Liver (tissue), 9 donors: ENCODE data around the gene CDKL1. TPM values are rescaled to one million over a fixed set of nuclear protein-coding genes. Genes with fewer than 3 reads are reported as not detected.

Experiments
- DNase-seq: peaks from one replicate; pipeline ENCODE4 v3.0.0-alpha.2; 2017; ENCODE audit warnings: low spot score
- H3K27ac ChIP-seq, 2 donors: one replicate each; pipeline ENCODE4 v1.7.0; 2013; ENCODE audit warnings: inconsistent platforms in 2 of 2, low read length in 2 of 2, control low read depth in 1 of 2, low read depth in 1 of 2, mild to moderate bottlenecking in 1 of 2
- H3K27me3 ChIP-seq, 4 donors: one replicate each; pipeline versions ENCODE4 v1.6.1 to v1.7.0; 2013; ENCODE audit warnings: low read length in 3 of 4, inconsistent platforms in 1 of 4, mild to moderate bottlenecking in 1 of 4, moderate library complexity in 1 of 4; ENCODE audit not compliant: control insufficient read depth in 4 of 4, insufficient read depth in 4 of 4
- H3K36me3 ChIP-seq, 4 donors: one replicate each; pipeline versions ENCODE4 v1.6.1 to v1.7.0; 2013; ENCODE audit warnings: low read length in 3 of 4, mild to moderate bottlenecking in 3 of 4, low read depth in 1 of 4, moderate library complexity in 1 of 4; ENCODE audit not compliant: control insufficient read depth in 4 of 4, insufficient read depth in 3 of 4
- H3K4me1 ChIP-seq, 4 donors: one replicate each; pipeline versions ENCODE4 v1.6.1 to v1.7.0; 2013; ENCODE audit warnings: low read length in 3 of 4, mild to moderate bottlenecking in 3 of 4, moderate library complexity in 1 of 4; ENCODE audit not compliant: control insufficient read depth in 4 of 4, insufficient read depth in 4 of 4
- H3K4me3 ChIP-seq, 3 donors: one replicate each; pipeline versions ENCODE4 v1.6.1 to v1.7.0; 2013; ENCODE audit warnings: low read length in 3 of 3, control low read depth in 1 of 3, low read depth in 1 of 3, mild to moderate bottlenecking in 1 of 3
- H3K9ac ChIP-seq, 2 donors: one replicate each; pipeline ENCODE4 v1.7.0; 2013; ENCODE audit warnings: low read length in 2 of 2, mild to moderate bottlenecking in 2 of 2, moderate library complexity in 2 of 2, control low read depth in 1 of 2, low read depth in 1 of 2
- H3K9me3 ChIP-seq, 4 donors: one replicate each; pipeline versions ENCODE4 v1.6.1 to v1.7.0; 2013; ENCODE audit warnings: low read length in 3 of 4; ENCODE audit not compliant: control insufficient read depth in 4 of 4
- ATF3 ChIP-seq: IDR thresholded peaks from 2 replicates; pipeline ENCODE4 v1.6.1; 2016; ENCODE audit warnings: antibody characterized with exemption
- CTCF ChIP-seq: fragments of 150-350 bp; IDR thresholded peaks from 2 replicates; pipeline ENCODE4 v1.5.1; 2017; ENCODE audit warnings: improper control_type of control experiment, low read depth, low read length; ENCODE audit not compliant: missing input control
- EGR1 ChIP-seq, 2 donors: IDR thresholded peaks; 2 replicates each; pipeline ENCODE4 v1.6.1; 2016 to 2018; ENCODE audit warnings: antibody characterized with exemption in 2 of 2, low read depth in 2 of 2
- FOXA2 ChIP-seq: IDR thresholded peaks from 2 replicates; pipeline ENCODE4 v1.6.1; 2016; ENCODE audit warnings: antibody characterized with exemption
- HNF4A ChIP-seq, 2 donors: conservative IDR thresholded peaks; 2 replicates each; pipeline ENCODE4 v1.6.1; 2016; ENCODE audit warnings: antibody characterized with exemption in 2 of 2, mild to moderate bottlenecking in 2 of 2
- HNF4G ChIP-seq: IDR thresholded peaks from 2 replicates; pipeline ENCODE4 v1.6.1; 2016; ENCODE audit warnings: antibody characterized with exemption
- JUND ChIP-seq, 2 donors: IDR thresholded peaks; 2 replicates each; pipeline ENCODE4 v1.6.1; 2016; ENCODE audit warnings: antibody characterized with exemption in 2 of 2
- MAX ChIP-seq: IDR thresholded peaks from 2 replicates; pipeline ENCODE4 v1.6.1; 2016; ENCODE audit warnings: antibody characterized with exemption
- NR2F2 ChIP-seq: IDR thresholded peaks from 2 replicates; pipeline ENCODE4 v1.6.1; 2016; ENCODE audit warnings: antibody characterized with exemption
- RAD21 ChIP-seq, 2 donors: IDR thresholded peaks; 2 replicates each; pipeline ENCODE4 v1.6.1; 2016; ENCODE audit warnings: antibody characterized with exemption in 2 of 2, mild to moderate bottlenecking in 2 of 2
- REST ChIP-seq: IDR thresholded peaks from 2 replicates; pipeline ENCODE4 v1.6.1; 2016; ENCODE audit warnings: antibody characterized with exemption, mild to moderate bottlenecking
- RXRA ChIP-seq, 2 donors: IDR thresholded peaks; 2 replicates each; pipeline ENCODE4 v1.6.1; 2017 to 2018; ENCODE audit warnings: antibody characterized with exemption in 2 of 2, mild to moderate bottlenecking in 1 of 2
- TAF1 ChIP-seq: conservative IDR thresholded peaks from 2 replicates; pipeline ENCODE4 v1.6.1; 2016; ENCODE audit warnings: antibody characterized with exemption, mild to moderate bottlenecking
- YY1 ChIP-seq: IDR thresholded peaks from 2 replicates; pipeline ENCODE4 v1.6.1; 2016; ENCODE audit warnings: antibody characterized with exemption, mild to moderate bottlenecking
- ZBTB33 ChIP-seq: IDR thresholded peaks from 2 replicates; pipeline ENCODE4 v1.6.1; 2016; ENCODE audit warnings: antibody characterized with exemption
- WGBS: extraction: QIAGEN DNeasy Blood & Tissue Kit; methylation state at CpG from one replicate; pipeline ENCODE4 v1.1.7; 2013; 5-methylcytosine and 5-hydroxymethylcytosine counted together
- polyA plus RNA-seq, 2 donors: library from polyadenylated mRNA; stranded (reverse) in 1 of 2; unstranded in 1 of 2; fragments of 200-250 nt in 1 of 2; fragments of >200 nt in 1 of 2; fragmentation: Nextera tagmentation in 1 of 2; extraction: Ambion mirVana in 1 of 2; gene quantifications; one replicate each; pipeline versions ENCODE4 v1.2.1 to v1.2.3, GENCODE V29; 2013 to 2015
- total RNA-seq, 2 donors: library from RNA; depleted of rRNA; stranded (reverse); fragments of >200 nt; gene quantifications; one replicate each; pipeline ENCODE4 v1.2.3, GENCODE V29; 2014
- donor health status: healthy.
- donor health status: healthy.
- donor health status: healthy.
- donor health status: healthy.
- donor health status: healthy.

Gene CDKL1
- total and polyA plus RNA-seq, 4 donors, result 1.1 to 6.8 (median 2.1) TPM

- Histone ChIP-seq H3K4me3 (no peak overlapping the region), H3K27me3 (no peaks in the 10 kb centered on the region), H3K4me1 (no peaks in the 10 kb centered on the region), H3K9me3 (no peaks in the 10 kb centered on the region), H3K9ac (no peak overlapping the region), H3K27ac (no peak overlapping the region), H3K36me3 (peaks cover 0 to 8% (median 3%) of the 10 kb centered on the region in 4 donors)
- TF ChIP-seq ATF3 (no peak), TAF1 (no peak), ZBTB33 (no peak), HNF4A (conservative IDR thresholded peaks at IDR 0.05) (no peak), FOXA2 (no peak), MAX (no peak), HNF4G (no peak), NR2F2 (no peak), JUND (IDR thresholded peaks at IDR 0.05) (no peak), RXRA (IDR thresholded peaks at IDR 0.05) (no peak), YY1 (no peak), CTCF (no peak), REST (no peak)
- no peak for DNase-seq
These were observed 65.1 kb downstream of the CDKL1 start for GRCh38 chr14:50331596-50331995.

GRCh38 chr14:50321009-50321660 is 75.5 kb downstream of the CDKL1 start:
- peak overlapping the region in 1 of 2 donors; percentile 57 for H3K27ac ChIP-seq
- WGBS, result 10% methylated on average over 9 of the region's 9 CpGs
- H3K36me3 ChIP-seq, result peaks cover 0 to 7% (median 5%) of the 10 kb centered on the region in 4 donors
- no peaks in the 10 kb centered on the region for H3K9me3 ChIP-seq
- peak; percentile 57 for DNase-seq
- no peak overlapping the region for H3K9ac ChIP-seq
- H3K4me3 ChIP-seq, result no peak overlapping the region
- peaks cover 0 to 13% (median 0%) of the 10 kb centered on the region in 4 donors for H3K4me1 ChIP-seq
- no peaks in the 10 kb centered on the region for H3K27me3 ChIP-seq
- TF ChIP-seq RAD21 (IDR thresholded peaks at IDR 0.05) (peak; percentile 90 to 96), NR2F2 (no peak), ATF3 (no peak), EGR1 (IDR thresholded peaks at IDR 0.05; ENCODE audit: low read depth in 2 of 2) (no peak), HNF4G (no peak), ZBTB33 (no peak), MAX (no peak), FOXA2 (no peak), REST (no peak), JUND (IDR thresholded peaks at IDR 0.05) (peak in 1 of 2 donors; percentile 39), YY1 (no peak)
